Tibial artery (tissue), 4 donors: ENCODE measurements around the gene CELF4.

ENCODE experiments used
- DNase-seq, 2 donors: peaks; one replicate each; pipeline ENCODE4 v3.0.0-alpha.2; 2019
- H3K27ac ChIP-seq, 2 donors: fragments of 200-600 bp; sonication (generic) in 1 of 2; 1 replicate in 1 of 2; 2 replicates in 1 of 2; pipeline ENCODE4 v1.5.1; 2018 to 2019; ENCODE audit warnings: mild to moderate bottlenecking in 1 of 2
- H3K27me3 ChIP-seq, 2 donors: fragments of 200-600 bp; sonication (generic) in 1 of 2; one replicate each; pipeline versions ENCODE4 v1.5.1 to v1.6.0; 2016 to 2019
- H3K36me3 ChIP-seq, 3 donors: fragments of 200-600 bp; sonication (generic) in 2 of 3; one replicate each; pipeline ENCODE4 v1.5.1; 2016 to 2019; ENCODE audit warnings: mild to moderate bottlenecking in 2 of 3
- H3K4me1 ChIP-seq, 4 donors: fragments of 200-600 bp; sonication (generic) in 2 of 4; 1 replicate in 3 of 4; 2 replicates in 1 of 4; pipeline ENCODE4 v1.5.1; 2016 to 2019
- H3K4me3 ChIP-seq, 2 donors: fragments of 200-600 bp; sonication (generic) in 1 of 2; 1 replicate in 1 of 2; 2 replicates in 1 of 2; pipeline ENCODE4 v1.5.1; 2018 to 2019; ENCODE audit warnings: mild to moderate bottlenecking in 2 of 2
- H3K9me3 ChIP-seq, 3 donors: fragments of 200-600 bp; sonication (generic) in 1 of 3; one replicate each; pipeline ENCODE4 v1.5.1; 2016 to 2019
- intact Hi-C: fragments of 100-400 bp; cut with DNase I; formaldehyde crosslinking; loops from one replicate; pipeline ENCODE4 v1.15.0; 2023; ENCODE audit warnings: low total_unique reads
- TF ChIP-seq, protein P1 (sequence below), 2 experiments: fragments of 200-600 bp in 1 of 2; fragments of 450-650 bp in 1 of 2; IDR thresholded peaks; one replicate each; pipeline ENCODE4 v1.5.1; 2017 to 2019; ENCODE audit warnings: antibody characterized with exemption in 2 of 2, mild to moderate bottlenecking in 1 of 2, moderate library complexity in 1 of 2

CELF4 gene

GRCh38 chr18:37335409-37335736 lies 230.2 kb downstream of the CELF4 start:
- Histone ChIP-seq H3K36me3 (no peaks in the 10 kb centered on the region), H3K4me3 (no peak overlapping the region), H3K27me3 (peaks cover 0 to 13% of the 10 kb centered on the region in 2 donors), H3K4me1 (no peaks in the 10 kb centered on the region), H3K9me3 (no peaks in the 10 kb centered on the region), H3K27ac (no peak overlapping the region)
- intact Hi-C loops = no loop called here
- no peak for DNase-seq
- TF ChIP-seq, protein P1, sequence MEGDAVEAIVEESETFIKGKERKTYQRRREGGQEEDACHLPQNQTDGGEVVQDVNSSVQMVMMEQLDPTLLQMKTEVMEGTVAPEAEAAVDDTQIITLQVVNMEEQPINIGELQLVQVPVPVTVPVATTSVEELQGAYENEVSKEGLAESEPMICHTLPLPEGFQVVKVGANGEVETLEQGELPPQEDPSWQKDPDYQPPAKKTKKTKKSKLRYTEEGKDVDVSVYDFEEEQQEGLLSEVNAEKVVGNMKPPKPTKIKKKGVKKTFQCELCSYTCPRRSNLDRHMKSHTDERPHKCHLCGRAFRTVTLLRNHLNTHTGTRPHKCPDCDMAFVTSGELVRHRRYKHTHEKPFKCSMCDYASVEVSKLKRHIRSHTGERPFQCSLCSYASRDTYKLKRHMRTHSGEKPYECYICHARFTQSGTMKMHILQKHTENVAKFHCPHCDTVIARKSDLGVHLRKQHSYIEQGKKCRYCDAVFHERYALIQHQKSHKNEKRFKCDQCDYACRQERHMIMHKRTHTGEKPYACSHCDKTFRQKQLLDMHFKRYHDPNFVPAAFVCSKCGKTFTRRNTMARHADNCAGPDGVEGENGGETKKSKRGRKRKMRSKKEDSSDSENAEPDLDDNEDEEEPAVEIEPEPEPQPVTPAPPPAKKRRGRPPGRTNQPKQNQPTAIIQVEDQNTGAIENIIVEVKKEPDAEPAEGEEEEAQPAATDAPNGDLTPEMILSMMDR (IDR thresholded peaks at IDR 0.05) = no peak

GRCh38 chr18:37334631-37335408 lies 230.8 kb downstream of the CELF4 start:
- DNase-seq = no peak
- no peaks in the 10 kb centered on the region for H3K36me3 ChIP-seq
- H3K27ac ChIP-seq = no peak overlapping the region
- intact Hi-C loops = no loop called here
- no peak overlapping the region for H3K4me3 ChIP-seq
- H3K4me1 ChIP-seq = no peaks in the 10 kb centered on the region
- TF ChIP-seq, protein P1 (IDR thresholded peaks at IDR 0.05) = no peak
- peaks cover 0 to 13% of the 10 kb centered on the region in 2 donors for H3K27me3 ChIP-seq
- H3K9me3 ChIP-seq = no peaks in the 10 kb centered on the region

DNA sequence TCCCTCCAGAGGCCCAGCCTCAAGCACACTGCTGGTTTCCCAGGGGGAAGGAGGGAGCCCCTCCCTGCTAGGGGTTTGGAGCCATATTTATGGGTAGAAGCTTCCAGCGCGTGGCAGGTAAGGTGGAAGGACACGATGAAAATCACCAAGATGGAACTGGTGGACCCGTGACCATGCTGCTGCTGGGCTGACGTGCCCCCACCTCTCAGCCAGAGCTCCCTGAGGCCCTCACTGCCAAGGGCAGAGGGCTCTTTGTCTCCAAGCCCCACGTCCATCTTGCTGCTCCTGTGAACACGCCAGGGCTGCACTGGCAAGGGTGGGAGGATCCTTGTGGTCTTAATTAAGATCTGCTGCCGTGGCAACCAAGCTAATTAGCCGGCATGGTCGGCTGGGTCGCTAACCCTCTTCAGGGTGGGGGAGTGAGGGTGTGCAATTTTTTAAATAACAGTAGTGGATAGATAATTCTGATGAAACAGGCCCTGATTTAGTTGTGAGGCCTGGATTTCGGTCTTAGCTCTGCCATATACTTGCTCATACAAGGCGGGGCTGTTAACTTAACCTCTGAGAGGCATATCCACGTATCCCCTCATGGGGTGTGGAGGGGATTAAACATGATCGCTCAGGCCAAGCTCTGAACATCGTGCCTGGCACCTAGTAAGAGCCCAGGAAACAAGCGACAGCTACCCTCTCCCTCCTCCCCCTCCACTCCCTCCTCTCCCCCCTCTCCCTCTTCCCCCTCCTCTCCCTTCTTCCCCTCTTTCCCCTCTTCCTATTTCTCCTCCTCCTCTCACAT lies 232.8 kb downstream of the CELF4 start:
- H3K9me3 ChIP-seq = no peaks in the 10 kb centered on the region
- no peaks in the 10 kb centered on the region for H3K4me1 ChIP-seq
- intact Hi-C loops = no loop called here
- H3K27me3 ChIP-seq = peaks cover 0 to 7% of the 10 kb centered on the region in 2 donors
- no peak overlapping the region for H3K4me3 ChIP-seq
- TF ChIP-seq, protein P1 (IDR thresholded peaks at IDR 0.05) = no peak
- no peak for DNase-seq
- no peak overlapping the region for H3K27ac ChIP-seq
- no peaks in the 10 kb centered on the region for H3K36me3 ChIP-seq

DNA sequence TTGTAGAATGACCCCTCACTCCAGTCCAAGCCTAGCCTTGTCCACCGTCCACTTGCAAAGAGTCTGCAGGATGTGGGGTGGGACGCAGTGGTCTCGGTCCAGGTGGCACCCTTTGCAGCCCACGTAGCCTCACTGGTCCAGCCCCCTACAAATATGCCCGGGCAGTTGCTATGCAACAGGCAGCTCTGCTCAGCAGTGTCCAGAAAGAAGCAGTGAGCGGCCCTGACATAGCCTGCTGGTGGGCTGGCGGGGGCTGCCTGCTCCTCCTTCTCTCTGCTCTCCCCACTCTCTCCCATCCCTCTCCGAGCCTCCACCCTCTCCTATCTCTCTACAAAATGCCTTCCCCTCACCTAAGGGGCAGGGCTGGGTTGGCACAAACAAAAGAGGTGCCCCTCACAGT lies 233.4 kb downstream of the CELF4 start:
- TF ChIP-seq, protein P1 (IDR thresholded peaks at IDR 0.05) = no peak
- DNase-seq = no peak
- Histone ChIP-seq H3K27ac (no peak overlapping the region), H3K4me1 (no peaks in the 10 kb centered on the region), H3K36me3 (no peaks in the 10 kb centered on the region), H3K4me3 (no peak overlapping the region), H3K27me3 (peaks cover 0 to 7% of the 10 kb centered on the region in 2 donors), H3K9me3 (no peaks in the 10 kb centered on the region)
- intact Hi-C loops = no loop called here

DNA sequence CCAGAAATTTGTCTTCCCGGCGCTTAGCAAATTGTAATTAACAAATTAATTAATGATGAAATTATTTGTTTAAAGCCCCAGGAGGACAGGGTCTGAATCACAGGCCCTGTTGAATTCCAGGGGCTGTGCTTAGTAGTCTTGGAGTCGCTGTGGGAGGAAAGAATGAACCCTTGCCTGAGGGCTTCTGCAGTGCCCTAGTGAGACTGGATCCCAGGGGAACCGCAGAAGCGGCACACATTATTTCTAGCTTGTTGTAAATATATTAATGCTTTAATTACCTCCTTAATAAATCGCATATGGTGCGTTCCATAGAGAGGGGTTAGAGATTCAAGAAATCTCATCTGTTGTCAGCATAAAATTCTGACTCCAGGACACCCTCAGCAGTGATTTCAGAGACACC lies 235.4 kb downstream of the CELF4 start:
- Histone ChIP-seq H3K4me3 (no peak overlapping the region), H3K27me3 (peaks cover 0 to 3% of the 10 kb centered on the region in 2 donors), H3K36me3 (no peaks in the 10 kb centered on the region), H3K27ac (no peak overlapping the region), H3K9me3 (no peaks in the 10 kb centered on the region), H3K4me1 (no peaks in the 10 kb centered on the region)
- DNase-seq = no peak
- TF ChIP-seq, protein P1 (IDR thresholded peaks at IDR 0.05) = no peak
- intact Hi-C loops = no loop called here
